HG02981 (cell line): ENCODE data around the gene FBLN5.
"Not testable (repeated sequence)": the region's sequence is repeated elsewhere in the genome, so short reads cannot be mapped to it uniquely, and the experiment has no call there.

Source experiments
- ATAC-seq: cut with Tn5 transposase; IDR thresholded peaks from one replicate; pipeline ENCODE4 v1.9.1; 2021; ENCODE audit warnings: mild to moderate bottlenecking, moderate library complexity; ENCODE audit not compliant: unreplicated experiment

FBLN5 gene

DNA sequence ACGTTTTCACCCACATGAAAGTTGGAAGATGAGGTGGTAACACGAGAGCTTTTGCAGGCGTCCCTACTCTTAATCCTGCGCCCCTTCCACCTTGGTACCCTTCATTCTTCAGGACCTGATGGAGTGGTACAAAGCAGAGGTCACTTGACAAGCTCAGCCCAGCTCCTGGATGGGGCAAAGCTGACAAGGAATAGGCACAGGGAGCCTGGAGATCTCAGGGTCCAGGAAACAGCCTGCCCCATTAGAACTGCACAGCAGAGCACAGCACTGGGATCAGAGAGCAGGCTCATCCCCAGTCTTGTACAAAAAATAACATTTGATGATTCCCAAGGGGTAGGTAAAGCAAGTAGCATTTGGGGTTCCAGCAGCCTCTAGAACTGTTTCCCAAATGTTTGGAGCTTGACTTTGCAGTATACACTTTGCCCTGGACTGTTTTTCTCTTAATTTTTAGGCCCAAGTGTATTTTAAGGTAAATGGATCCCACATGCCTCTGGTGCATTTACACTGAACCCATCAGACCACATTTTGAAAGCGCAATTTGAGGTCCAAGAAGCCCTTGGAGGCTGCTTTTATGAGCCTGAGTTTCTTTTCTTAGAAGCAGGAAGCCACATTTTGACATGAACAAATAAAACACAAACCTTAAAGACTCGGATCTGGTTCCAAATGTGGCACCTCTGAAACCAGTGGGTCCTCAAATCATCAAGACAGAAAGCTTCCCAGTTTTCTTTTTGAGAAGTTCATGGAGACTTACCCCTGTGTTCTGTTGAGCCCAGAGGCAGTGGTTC lies 80.8 kb downstream of the FBLN5 start:
- no peak for ATAC-seq

DNA sequence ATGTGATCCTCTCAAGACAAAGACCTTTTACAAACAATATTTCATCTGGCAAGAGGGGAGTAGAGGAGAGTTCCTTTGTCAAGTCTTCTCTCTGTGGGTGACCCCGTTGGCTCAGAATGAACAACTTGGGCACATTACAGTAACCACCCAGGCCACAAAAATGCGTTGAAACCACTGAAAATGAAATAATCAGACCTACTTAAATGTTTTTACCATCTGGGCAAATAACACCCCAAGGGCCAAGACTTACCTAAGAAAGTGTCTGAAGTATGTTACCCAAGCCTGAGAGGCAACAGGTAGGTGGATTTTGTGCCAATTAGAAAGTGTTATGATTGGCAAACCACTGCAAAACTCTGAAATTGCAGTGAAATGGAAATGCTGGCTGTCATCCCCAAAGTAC lies 81.4 kb downstream of the FBLN5 start:
- no peak for ATAC-seq

DNA sequence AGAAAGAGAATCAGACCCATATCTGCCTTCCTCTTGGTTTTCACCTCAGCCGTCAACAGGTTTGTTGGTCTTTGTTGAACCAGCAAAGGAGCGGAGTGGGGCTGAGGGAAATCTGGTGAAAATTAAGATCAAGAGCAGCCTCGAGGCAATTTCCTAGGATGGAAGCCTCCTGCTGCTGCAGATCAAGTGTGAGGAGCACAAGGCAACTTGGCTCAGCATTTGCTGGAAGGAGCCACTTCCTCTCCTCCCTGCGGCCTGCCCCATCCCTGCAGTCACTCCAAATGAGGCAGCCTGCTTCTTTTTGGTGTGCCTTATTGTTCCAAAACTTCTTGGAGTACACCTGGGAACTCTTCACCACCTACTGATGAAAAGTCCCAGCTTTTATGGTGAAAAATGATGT lies 85.1 kb downstream of the FBLN5 start:
- no peak for ATAC-seq

DNA sequence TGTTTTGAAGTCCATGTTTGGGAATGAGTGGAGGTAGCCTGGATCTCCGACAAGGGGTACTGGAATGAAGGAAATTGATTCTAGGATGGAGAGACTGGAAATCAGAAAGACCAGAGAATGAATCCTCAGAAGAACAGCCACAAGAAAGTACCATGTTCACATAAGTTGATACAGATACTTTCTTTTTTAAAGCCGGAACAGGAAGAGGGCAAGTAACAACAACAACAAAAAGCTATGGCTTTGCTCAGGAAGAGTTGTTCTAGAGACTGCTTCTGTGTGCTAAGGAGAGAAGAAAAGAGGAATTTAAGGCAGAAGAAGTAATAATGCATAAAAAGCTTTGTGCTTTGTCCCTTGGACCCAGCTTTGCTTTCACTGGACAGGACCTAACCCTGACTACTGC lies 86.4 kb downstream of the FBLN5 start:
- no peak for ATAC-seq

DNA sequence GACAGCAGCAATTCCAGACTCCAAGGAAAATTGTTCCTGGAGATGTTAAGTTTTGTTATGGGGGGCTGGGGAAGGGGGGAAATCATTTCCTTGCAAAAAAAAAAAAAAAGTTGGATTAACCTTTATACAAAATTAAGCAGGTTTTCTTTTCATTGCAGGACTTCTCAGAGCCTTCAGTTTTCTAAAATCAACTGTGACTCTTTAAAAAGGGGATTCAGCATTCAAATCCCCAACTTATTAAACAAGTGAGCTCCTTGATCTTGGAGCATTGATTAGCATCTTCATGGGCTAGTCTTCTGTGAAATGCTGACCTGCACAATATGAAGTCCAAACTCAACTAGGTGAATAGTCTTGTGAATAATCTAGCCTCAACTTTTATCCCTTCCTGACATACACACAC lies 87.3 kb downstream of the FBLN5 start:
- ATAC-seq, result no peak

DNA sequence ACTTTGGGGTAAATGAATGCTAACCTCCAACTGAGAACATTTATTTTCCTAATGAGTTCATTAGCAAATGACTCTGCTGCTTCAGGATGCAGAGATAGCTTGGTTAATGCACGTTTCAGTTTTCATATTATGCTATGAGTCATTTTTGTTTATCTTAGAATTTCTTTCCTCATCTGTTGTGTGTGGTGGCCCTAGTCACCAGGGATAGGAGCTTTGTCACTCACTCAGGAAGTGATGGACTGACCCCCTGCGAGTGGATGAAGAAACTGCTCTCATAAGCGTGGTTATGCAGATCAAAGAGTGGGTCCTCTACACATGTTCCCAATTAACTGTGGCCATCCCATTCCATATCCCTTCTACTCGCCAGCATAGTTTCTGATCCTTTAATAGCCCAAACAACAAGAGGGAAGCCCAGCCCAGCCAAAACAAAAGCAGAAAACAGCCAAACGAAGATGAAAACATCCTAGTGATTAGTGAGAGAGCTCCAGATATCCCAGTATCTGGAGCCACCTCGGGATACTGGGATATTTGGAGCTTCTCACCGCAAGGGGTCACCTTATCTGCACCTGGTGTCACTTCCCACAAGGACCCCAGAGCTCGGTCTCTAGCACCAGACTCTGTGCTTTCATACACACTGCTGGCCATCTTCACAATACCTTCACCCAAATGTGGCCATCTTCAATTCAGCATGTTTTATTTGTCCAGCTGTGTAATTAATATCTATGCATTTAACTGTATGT lies 88.8 kb downstream of the FBLN5 start:
- ATAC-seq, result peak; percentile 66

DNA sequence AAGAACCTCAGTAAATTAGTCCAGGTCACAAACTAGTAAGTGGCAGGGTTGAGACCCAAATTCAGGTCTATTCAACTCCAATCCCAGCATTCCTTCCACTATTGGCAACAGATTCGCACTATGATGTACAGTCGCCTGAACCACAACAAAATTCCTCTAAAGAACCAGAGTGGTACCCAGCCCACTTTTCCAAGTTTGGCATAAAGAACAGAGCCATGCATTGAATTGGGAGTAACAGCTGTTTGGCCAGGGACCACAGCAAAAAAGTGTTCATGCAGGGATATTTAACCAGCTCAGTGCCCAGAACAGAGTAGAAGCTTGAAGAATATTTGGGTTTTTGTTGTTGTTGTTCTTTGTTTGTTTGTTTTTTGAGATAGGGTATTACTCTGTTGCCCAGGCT lies 89.9 kb downstream of the FBLN5 start:
- no peak for ATAC-seq

DNA sequence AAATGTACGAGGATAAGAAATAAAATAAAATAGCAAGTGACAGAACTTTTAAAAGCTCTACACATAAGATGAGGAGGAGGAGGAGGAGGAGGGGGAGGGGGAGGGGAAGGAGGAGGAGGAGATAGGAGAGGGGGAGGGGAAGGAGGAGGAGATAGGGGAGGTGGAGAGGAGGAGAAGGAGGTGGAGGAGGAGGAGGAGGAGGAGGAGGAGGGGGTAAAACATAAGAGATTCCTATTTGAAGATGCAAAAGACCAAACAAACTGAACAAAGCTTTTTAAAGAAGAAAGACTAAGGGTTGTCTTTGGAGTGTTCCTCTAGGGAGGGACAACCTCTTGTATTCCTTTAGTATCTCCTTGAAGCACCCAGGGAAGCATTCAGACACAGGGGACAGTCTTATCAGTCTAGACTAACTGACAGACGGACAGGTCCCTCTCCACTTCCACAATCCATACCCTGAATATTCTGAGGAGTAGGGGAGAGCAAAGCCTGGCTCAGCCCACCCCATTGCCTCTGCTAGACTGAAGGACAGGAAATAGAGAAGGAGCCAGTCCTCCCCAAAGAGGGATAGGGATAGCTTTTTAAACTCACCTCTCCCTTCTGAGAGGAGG lies 93.1 kb downstream of the FBLN5 start:
- ATAC-seq, result no peak

DNA sequence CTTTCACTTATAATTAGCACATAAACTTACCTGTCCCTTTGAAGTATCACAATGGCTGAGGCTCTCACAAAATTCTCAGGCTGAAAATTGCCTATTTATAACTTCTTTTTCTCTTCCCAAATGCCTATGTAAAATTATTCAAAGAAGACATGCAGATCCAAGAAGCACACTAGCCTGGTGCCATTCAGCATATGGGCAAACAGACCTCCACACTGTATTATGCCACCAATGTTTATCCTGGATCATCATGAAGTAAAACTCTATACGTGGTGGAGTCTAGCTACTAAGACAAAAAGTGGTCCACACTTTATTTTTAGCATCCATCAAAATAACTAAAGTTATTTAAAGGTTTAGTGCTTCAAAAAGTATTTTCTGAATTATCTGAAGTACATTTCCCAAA lies 95.9 kb downstream of the FBLN5 start:
- no peak for ATAC-seq

DNA sequence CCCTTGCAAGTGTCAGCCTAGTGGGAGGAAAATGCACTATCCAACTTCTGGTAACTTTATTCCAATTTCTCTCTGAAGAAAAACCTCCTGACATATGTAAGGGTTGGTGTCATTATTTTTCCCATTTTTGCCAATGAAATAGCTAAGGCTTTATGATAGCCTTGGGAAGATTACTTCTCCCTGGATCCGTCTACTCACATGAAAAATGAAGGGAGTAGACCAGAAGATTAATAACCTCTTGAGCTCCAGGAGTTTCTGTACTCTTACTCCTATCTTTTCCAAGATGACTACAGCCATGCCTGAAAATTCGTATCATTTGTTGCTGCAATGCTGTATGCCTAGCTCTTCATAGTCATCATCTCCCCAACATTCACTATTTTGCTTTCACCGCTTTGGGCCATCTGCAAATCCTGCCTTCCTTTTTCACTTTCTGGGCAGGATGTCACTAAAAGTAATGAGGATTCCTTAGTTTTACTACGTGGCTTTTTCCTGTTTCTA lies 98.9 kb downstream of the FBLN5 start:
- no peak for ATAC-seq

DNA sequence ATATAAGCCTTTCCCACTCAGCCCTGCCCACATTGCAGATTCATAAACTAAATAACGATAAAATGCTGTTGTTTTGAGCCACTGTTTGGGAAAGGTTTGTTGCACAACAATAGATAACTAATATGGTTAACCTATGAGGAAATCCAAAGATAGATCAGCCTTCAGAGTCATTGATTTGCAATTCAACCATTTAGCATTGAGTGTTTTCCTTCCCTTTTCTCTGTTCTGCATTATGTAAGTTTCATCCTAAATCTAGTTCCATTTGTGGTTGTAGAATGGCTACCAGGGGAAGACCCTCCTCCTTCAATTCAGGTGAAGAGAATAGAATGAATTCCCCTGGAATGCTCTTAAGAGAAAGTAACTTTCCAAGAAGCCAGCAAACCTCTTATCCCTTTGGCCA lies 99.8 kb downstream of the FBLN5 start:
- no peak for ATAC-seq

DNA sequence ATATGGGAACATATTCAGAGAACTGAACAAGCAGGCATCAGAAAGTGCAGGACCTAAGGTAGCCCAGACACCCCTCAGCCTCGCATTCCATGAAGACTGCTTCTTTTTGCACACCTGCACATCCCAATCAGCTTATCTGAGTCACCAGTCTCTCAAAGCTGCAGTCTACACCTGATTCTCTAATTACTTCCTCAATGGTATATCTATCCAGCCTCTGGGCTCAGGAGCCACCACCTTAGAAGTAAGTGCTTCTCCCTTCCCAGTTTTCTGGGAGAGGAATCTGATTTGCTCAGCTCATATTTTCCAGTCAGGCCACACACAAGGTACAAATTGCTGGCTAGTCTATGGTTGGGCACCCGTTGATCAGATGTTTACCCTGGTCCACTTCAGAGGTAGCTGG lies 101.8 kb downstream of the FBLN5 start:
- no peak for ATAC-seq

DNA sequence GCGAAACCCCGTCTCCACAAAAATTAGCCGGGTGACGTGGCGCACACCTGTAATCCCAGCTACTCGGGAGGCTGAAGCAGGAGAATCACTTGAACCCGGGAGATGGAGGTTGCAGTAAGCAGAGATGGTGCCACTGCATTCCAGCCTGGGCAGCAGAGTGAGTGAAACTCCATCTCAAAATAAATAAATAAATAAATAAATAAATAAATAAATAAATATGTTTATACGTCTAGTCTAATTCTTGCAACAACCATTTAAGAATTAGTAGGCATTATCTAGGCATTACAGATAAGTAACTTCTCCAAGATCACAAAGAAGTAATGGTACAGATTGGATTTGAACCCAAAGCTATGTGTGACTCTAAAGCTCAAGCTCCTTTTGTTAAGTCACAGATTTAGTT lies 102.4 kb downstream of the FBLN5 start:
- not testable (repeated sequence) for ATAC-seq

DNA sequence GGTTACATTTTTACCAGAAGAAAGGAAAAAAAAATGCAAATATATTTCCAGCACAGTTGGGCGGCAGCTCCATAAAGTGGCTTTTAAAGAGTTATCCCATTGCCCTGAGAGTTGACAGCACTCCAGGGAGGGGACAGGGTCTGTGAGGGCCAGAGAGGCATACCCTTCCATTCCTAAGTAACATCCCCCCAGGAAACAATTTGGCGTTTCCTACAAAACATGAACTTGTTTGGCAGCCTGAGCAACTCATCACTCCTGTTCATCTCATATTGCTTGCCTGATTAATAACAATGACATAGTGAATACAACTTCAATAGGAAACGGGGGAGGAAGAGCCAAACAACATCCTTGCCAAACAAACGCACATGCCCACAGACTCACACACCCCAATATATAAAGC lies 103.5 kb downstream of the FBLN5 start:
- no peak for ATAC-seq

DNA sequence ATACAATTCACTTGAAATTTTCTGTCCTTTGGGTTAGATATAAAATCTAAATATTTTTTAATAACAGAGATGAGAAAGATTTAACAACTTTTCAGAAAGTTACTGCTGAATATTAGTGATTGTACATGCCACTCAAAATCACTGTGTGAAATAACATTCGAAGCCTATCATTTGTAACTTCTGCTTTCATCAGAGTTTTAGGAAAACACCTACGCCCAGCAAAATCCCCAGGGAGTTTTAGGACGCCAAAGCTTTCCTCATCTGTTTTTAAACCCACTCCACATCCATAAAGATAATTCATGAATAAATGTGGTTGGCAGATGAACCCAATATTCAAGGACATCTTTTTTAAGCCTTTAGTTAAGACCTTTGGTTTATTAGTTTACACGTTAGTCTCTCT lies 104.1 kb downstream of the FBLN5 start:
- ATAC-seq, result no peak

DNA sequence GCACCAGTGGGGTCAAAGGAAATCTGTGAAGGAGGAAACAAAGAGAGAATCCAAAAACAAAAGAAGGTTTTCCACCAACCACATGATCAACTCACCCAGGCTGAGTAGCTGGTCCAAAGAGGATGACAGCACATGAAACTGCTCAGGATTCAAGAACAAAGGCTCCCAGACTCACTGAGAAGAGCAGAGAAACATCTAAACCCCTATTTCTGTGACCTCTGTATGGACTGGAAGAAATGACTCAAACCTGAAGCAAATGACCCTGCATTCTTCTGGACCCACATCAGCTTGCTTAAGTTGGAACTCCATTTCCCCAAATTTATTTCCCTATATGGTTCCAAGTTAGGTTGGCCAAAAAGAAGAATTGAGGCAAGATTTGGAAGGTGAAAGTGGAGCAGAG lies 106.4 kb downstream of the FBLN5 start:
- no peak for ATAC-seq

DNA sequence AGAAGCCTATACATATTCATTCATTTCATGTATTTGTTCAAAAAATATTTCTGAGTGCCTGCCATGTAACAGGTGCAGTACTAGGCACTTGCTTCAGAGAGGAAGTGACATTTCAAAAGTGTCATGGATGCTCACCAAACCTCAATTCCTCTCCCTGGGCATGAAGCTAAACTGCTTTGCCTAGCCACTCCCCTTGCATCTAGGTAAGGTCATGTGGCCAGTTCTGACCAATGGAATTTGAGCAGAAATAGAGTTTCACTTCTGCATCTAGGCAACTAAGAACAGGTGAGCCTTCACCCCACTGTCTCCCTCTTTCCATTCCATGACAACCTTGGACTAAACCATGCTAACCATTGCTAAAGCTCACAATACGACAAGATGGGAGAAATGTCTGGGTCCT lies 107.7 kb downstream of the FBLN5 start:
- ATAC-seq, result no peak

DNA sequence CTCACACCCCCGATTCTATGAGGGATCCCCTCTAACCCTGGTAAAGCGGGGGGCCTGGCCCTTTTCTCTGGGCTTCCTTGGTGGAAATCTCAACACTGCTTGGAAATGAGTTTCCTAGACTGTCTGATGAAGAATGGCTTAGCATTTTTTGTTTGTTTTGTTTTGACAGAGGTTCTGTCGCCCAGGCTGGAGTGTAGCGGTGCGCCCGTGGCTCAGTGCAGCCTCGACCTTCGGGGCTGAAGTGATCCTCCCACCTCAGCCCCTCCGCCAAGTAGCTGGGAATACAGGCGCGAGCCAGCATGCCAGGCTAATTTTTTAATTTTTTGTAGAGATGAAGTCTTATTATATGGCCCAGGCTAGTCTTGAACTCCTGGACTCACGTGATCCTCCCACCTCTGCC lies 110.4 kb downstream of the FBLN5 start:
- no peak for ATAC-seq

DNA sequence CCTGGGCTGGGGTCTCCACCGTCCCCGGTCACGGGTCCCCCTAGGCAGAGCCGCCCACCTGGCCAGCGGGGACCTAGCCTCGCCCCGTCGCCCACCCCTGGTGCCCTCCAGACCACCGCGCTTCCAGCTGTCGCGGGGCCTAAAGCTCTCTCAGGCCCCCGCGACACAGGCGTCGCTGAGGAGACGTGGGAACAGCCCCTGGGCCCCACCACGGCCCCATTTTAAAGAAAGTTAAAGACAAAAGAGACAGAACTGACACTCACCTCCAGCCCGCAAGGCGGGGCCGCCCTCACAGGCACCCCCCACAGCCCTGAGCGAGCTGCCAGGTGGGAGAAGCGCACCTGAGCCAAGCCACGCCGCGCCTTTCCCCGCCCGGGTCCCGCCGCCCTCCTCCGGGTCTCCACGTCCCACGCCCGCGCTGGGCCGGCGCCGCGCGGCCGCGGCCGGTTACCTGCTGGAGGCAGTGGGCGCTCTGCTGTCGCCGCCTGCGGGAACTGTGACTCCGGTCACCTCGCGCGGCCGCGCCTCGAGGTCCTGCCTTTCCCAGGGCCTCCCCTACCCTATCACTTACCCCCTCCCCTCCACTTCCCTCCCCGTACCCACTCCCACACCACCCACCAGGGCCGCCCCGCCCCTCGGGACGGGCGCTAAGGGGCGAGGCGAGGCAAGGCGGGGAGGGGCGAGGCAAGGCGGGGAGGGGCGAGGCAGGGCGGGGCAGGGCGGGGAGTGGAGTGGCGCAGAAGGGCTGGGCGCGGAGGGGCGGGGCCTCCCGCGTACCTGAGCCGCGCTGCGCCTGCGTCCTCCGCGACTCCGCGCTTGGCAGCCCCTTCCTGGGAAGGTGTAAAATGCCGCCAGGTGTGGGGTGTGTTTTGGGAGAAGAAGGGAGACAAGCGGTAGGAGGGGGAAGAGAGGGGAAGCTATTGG lies 111.3 kb downstream of the FBLN5 start:
- peak; percentile 57 for ATAC-seq

DNA sequence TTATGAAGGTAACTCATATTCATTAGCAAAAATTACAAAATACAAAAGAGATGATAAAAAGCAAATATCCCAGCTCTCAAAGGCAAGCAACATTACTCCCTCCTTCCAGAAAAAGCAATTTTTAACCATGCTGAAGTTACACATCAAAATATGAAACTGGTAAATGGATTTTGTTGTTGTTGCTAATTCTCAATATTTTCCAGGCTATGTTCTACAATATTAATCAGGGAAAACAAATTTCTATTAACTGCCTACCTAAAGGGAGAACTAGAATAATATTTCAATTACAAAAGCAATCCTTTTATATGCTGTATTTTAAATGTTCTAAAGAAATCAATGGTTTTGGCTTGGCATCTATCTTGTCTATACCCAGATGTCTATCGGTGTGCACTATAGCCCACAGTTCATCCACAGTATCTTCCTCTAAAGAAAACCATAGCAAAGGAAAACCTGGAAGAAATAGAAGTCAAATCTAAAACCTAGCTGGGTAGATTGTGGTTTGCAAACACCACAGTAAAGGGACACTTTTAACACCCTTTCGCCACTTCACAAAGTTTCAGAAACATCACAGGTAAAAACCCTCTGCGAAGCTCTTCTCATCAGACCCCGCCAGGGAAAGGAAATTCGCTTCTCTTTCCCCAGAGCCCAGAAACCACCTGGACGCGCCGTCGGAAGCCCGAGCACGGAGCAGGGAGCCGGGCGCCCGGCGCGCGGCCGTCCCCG lies 112.1 kb downstream of the FBLN5 start:
- peak; percentile 17 for ATAC-seq
